ENCODE results near the gene ASIC4. TPM values are rescaled to one million over a fixed set of nuclear protein-coding genes. Genes with fewer than 3 reads are reported as not detected.

ASIC4 gene
- under 1 TPM in 1 of 2 experiments, not detected in 1; 0.07 TPM for total RNA-seq

GRCh38 chr2:219514196-219514761, at the start of gene ASIC4:
Gene ASIC4 (plus strand): TSS chr2:219514482. CDS start chr2:219514725, 243 bp downstream.

GRCh38 chr2:219498280-219499057, 15.8 kb upstream of the ASIC4 start, which contains the start of gene GMPPA:
Gene GMPPA (plus strand): TSS chr2:219498891. CDS start chr2:219499976, 1,085 bp downstream.

GRCh38 chr2:219543596-219544358, 29.5 kb downstream of the ASIC4 start, which contains the start of the genes CHPF and TMEM198:
Gene CHPF (minus strand): TSS chr2:219543809. CDS start chr2:219543538, 271 bp downstream.
Gene TMEM198 (plus strand): TSS chr2:219544028. CDS start chr2:219544728, 700 bp downstream.

DNA sequence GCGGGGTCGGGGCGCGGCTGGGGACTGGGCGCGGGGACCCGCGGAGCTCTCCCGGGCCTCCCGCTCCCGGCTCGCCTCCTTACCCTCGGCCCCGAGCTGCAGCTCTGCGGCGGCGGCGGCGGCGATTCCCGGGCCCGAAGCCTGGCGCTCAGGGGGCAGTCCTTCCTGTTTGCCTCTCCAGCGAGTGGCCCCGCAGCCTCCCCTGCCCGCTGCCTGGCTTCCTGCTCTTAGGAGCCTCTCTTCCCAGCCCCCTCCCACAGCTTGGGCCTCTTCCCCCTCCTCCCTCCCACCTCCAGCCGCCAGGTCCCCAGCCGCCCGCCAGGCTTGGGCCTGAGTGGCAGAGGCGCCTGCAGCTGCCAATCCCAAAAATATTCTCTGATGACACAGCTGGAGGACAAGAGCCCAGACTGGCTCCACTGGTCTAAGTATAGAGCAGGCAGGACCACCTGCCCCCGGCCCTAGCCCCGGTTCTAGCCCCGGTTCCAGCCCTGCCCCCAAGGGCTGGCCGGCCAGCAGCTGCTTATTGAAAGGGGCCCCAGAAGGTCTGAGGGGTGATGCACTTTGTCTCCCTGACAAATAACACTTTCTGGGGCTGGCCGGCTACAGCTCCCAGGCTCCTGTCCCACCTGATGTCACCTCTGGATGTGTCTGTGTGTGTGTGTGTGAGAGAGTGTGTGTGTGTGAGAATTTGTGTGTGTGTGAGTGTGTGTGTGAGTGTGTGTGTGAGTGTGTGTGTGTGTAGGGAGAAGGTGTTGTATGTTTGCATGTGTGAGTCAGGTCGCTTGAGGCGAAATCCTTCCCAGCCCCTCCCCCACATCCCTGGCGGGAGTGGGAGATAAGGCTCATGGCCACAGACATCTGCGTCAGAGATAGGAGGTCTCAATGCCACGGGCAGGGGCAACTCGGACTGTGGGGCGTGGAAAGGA, 57.3 kb downstream of the ASIC4 start, which contains the start of gene OBSL1:
Gene OBSL1 (minus strand): TSS at position 229 of the 926 bp plus-strand sequence. CDS start 307 bp downstream, outside the sequence.

DNA sequence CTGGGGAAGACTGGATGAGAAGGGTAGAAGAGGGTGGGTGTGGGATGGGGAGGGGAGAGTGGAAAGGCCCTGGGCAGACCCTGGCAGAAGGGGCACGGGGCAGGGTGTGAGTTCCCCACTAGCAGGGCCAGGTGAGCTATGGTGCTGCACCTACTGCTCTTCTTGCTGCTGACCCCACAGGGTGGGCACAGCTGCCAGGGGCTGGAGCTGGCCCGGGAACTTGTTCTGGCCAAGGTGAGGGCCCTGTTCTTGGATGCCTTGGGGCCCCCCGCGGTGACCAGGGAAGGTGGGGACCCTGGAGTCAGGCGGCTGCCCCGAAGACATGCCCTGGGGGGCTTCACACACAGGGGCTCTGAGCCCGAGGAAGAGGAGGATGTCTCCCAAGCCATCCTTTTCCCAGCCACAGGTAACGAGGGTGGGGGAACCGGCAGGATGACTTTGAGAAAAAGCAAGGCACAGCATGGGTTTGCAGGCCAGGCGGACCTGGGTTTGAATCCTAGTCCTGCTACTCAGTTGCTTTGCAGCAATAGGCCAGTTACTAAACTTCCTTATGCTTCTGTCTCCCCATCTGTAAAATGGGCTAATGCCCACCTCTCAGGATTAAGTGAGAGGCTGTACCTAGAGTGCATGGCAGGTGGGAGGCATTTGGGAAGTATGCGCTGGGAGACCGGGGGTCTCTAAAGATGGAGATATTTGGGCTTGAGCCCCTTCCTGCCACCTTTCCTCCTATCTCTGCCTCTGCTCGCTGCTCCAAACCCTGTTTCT, 58.1 kb downstream of the ASIC4 start, which contains the start of gene INHA:
Gene INHA (plus strand): TSS at position 74 of the 765 bp plus-strand sequence. CDS start 65 bp downstream, at position 139.

Small RNA genes lying within 50 kb of the gene (microRNA-seq; reads per million reads assigned to microRNA genes)
- not detected for gene MIR3132 (ENCODE audit: borderline microRNAs expressed, borderline replicate concordance)

Other genes with a start within 250 kb of the ASIC4 start
- gene DNAJB2, start 235.1 kb upstream of the ASIC4 start, total RNA-seq: 10 to 100 TPM; 40.7 to 42.6 TPM
- gene PTPRN, start 205.1 kb upstream of the ASIC4 start, total RNA-seq: not detected
- gene RESP18, start 181.7 kb upstream of the ASIC4 start, total RNA-seq: not detected
- 10 to 100 TPM; 53.6 to 64.0 TPM for gene DNPEP, start 126.6 kb upstream of the ASIC4 start, total RNA-seq
- gene DES, start 96.1 kb upstream of the ASIC4 start, total RNA-seq: not detected
- gene SPEG, start 79.6 kb upstream of the ASIC4 start, total RNA-seq: 1 to 10 TPM; 1.5 to 1.7 TPM
- 10 to 100 TPM; 30.4 to 33.7 TPM for gene GMPPA, start 15.6 kb upstream of the ASIC4 start, total RNA-seq
- gene CHPF, start 29.3 kb downstream of the ASIC4 start, total RNA-seq: 10 to 100 TPM; 11.8 to 12.1 TPM
- gene TMEM198, start 29.5 kb downstream of the ASIC4 start, total RNA-seq: 1 to 10 TPM in 1 of 2 experiments, under 1 TPM in 1; 0.46 to 1.1 TPM
- not detected for gene OBSL1, start 57.1 kb downstream of the ASIC4 start, total RNA-seq
- not detected for gene INHA, start 57.8 kb downstream of the ASIC4 start, total RNA-seq
- gene STK11IP, start 83.4 kb downstream of the ASIC4 start, total RNA-seq: 10 to 100 TPM; 32.5 to 37.8 TPM
- not detected for gene SLC4A3, start 113.1 kb downstream of the ASIC4 start, total RNA-seq